DND-41 (cell line): ENCODE results near the gene FAM180A.

ENCODE experiments used
- EZH2 ChIP-seq: IDR thresholded peaks from 3 replicates; pipeline ENCODE4 v1.6.1; 2012; ENCODE audit warnings: borderline replicate concordance, low read depth, mild to moderate bottlenecking, moderate library complexity, low read length, inconsistent platforms; ENCODE audit not compliant: severe bottlenecking
- TF ChIP-seq, protein P1 (sequence below): IDR thresholded peaks from 2 replicates; pipeline ENCODE4 v1.5.1; 2012; ENCODE audit warnings: borderline replicate concordance, low read length, moderate library complexity, mild to moderate bottlenecking; ENCODE audit not compliant: poor library complexity, severe bottlenecking; ENCODE audit errors: extremely low read depth

- TF ChIP-seq, protein P1, sequence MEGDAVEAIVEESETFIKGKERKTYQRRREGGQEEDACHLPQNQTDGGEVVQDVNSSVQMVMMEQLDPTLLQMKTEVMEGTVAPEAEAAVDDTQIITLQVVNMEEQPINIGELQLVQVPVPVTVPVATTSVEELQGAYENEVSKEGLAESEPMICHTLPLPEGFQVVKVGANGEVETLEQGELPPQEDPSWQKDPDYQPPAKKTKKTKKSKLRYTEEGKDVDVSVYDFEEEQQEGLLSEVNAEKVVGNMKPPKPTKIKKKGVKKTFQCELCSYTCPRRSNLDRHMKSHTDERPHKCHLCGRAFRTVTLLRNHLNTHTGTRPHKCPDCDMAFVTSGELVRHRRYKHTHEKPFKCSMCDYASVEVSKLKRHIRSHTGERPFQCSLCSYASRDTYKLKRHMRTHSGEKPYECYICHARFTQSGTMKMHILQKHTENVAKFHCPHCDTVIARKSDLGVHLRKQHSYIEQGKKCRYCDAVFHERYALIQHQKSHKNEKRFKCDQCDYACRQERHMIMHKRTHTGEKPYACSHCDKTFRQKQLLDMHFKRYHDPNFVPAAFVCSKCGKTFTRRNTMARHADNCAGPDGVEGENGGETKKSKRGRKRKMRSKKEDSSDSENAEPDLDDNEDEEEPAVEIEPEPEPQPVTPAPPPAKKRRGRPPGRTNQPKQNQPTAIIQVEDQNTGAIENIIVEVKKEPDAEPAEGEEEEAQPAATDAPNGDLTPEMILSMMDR = no peak
- no peak for TF ChIP-seq EZH2
Observed at GRCh38 chr7:135777626-135778398, 29.2 kb upstream of the FAM180A start.
